Endothelial cell of umbilical vein (primary cell): Measurements from ENCODE around the gene TF. TPM values are rescaled to one million over a fixed set of nuclear protein-coding genes. Genes with fewer than 3 reads are reported as not detected.

Experiments
- BruUV-seq: library from RNA; stranded (reverse); fragments of 400-500 nt; replicated peaks from 2 replicates; lab custom pipeline; 2021; lab: Mats Ljungman, UMichigan
- CTCF ChIA-PET: fragments of 300-600, 350-600 bp; sonication (Branson Sonifier 250); formaldehyde crosslinking; loops from one replicate; lab custom pipeline; 2021; ENCODE audit warnings: antibody characterized with exemption, inconsistent platforms; lab: Charles Lee
- POLR2A ChIA-PET: fragments of 300-600, 350-600 bp; sonication (Branson Sonifier 250); formaldehyde crosslinking; loops from one replicate; lab custom pipeline; 2021; ENCODE audit warnings: antibody characterized with exemption, inconsistent platforms; lab: Charles Lee
- DNase-seq: peaks from one replicate; pipeline ENCODE4 v3.0.0-alpha.2; 2011; ENCODE audit warnings: low read depth, low spot score
- FAIRE-seq: peaks from 2 replicates; lab custom pipeline; 2011; peaks lifted over from hg19 to GRCh38; lab: Jason Lieb, UNC
- H2AFZ ChIP-seq: 2 replicates; pipeline ENCODE4 v1.6.0; 2012; ENCODE audit warnings: low read depth, low read length, control low read depth, inconsistent platforms
- H3K27ac ChIP-seq: 2 replicates; pipeline ENCODE4 v1.5.1; 2011; ENCODE audit warnings: low read depth, mild to moderate bottlenecking, control low read depth, low read length, moderate library complexity; ENCODE audit not compliant: insufficient read depth
- H3K27me3 ChIP-seq, 2 experiments: 2 replicates each; pipeline versions ENCODE4 v1.6.0 to v1.6.1; 2011; ENCODE audit warnings: low read length in 2 of 2, mixed read lengths in 1 of 2; ENCODE audit not compliant: control insufficient read depth in 2 of 2, insufficient read depth in 2 of 2
- H3K36me3 ChIP-seq, 2 experiments: 2 replicates in 1 of 2; 3 replicates in 1 of 2; pipeline ENCODE4 v1.5.1; 2011; ENCODE audit warnings: low read length in 2 of 2, mild to moderate bottlenecking in 1 of 2, moderate library complexity in 1 of 2; ENCODE audit not compliant: control insufficient read depth in 2 of 2, insufficient read depth in 2 of 2; ENCODE audit errors: extremely low read depth in 1 of 2
- H3K4me1 ChIP-seq: 3 replicates; pipeline ENCODE4 v1.5.1; 2011; ENCODE audit warnings: mild to moderate bottlenecking, low read length; ENCODE audit not compliant: control insufficient read depth, insufficient read depth; ENCODE audit errors: extremely low read depth
- H3K4me2 ChIP-seq: 2 replicates; pipeline ENCODE4 v1.6.1; 2011; ENCODE audit warnings: low read length, control low read depth, mixed read lengths; ENCODE audit not compliant: insufficient read depth
- H3K4me3 ChIP-seq, 3 experiments: fragments of 200-600 bp in 1 of 3; sonication (generic), shearing (Covaris generic) in 1 of 3; replicated peaks in 1 of 3; 2 replicates each; pipeline ENCODE4 v1.5.1; 2011 to 2016; ENCODE audit warnings: control low read depth in 3 of 3, low read length in 3 of 3, mild to moderate bottlenecking in 2 of 3, inconsistent platforms in 1 of 3, low read depth in 1 of 3, moderate library complexity in 1 of 3; ENCODE audit not compliant: insufficient read depth in 1 of 3
- H3K79me2 ChIP-seq: 2 replicates; pipeline ENCODE4 v1.6.0; 2012; ENCODE audit warnings: low read length, inconsistent platforms; ENCODE audit not compliant: control insufficient read depth, insufficient read depth
- H3K9ac ChIP-seq: replicated peaks from 2 replicates; pipeline ENCODE3; 2011; ENCODE audit warnings: low read length, control low read depth; ENCODE audit not compliant: insufficient read depth; ENCODE audit errors: extremely low read depth
- H3K9me1 ChIP-seq: replicated peaks from 3 replicates; pipeline ENCODE4 v1.6.0; 2011; ENCODE audit warnings: mild to moderate bottlenecking, low read length; ENCODE audit not compliant: control insufficient read depth, insufficient read depth; ENCODE audit errors: extremely low read depth
- H3K9me3 ChIP-seq: replicated peaks from 2 replicates; pipeline ENCODE4 v1.5.1; 2012; ENCODE audit warnings: low read length, inconsistent platforms; ENCODE audit not compliant: control insufficient read depth, insufficient read depth
- H4K20me1 ChIP-seq: replicated peaks from 2 replicates; pipeline ENCODE3; 2011; ENCODE audit warnings: mild to moderate bottlenecking, low read length; ENCODE audit not compliant: control insufficient read depth, insufficient read depth; ENCODE audit errors: extremely low read depth
- EZH2 ChIP-seq: IDR thresholded peaks from 2 replicates; pipeline ENCODE4 v1.6.1; 2012; ENCODE audit warnings: borderline replicate concordance, low read depth, mild to moderate bottlenecking, moderate library complexity, low read length, inconsistent platforms; ENCODE audit not compliant: severe bottlenecking
- FOS ChIP-seq: IDR thresholded peaks from 2 replicates; pipeline ENCODE4 v1.6.1; 2011; ENCODE audit warnings: mild to moderate bottlenecking, low read length, moderate library complexity, borderline replicate concordance; ENCODE audit not compliant: insufficient read depth
- GATA2 ChIP-seq: IDR thresholded peaks from 2 replicates; pipeline ENCODE4 v1.7.0; 2011; ENCODE audit warnings: low read depth, mild to moderate bottlenecking, moderate library complexity, mixed read lengths, low read length; ENCODE audit not compliant: insufficient read length, insufficient read depth
- JUN ChIP-seq: IDR thresholded peaks from 2 replicates; pipeline ENCODE4 v1.6.1; 2011; ENCODE audit warnings: borderline replicate concordance, low read depth; ENCODE audit not compliant: insufficient read length, insufficient read depth
- MAX ChIP-seq: IDR thresholded peaks from 2 replicates; pipeline ENCODE4 v1.6.1; 2011; ENCODE audit not compliant: insufficient read depth, insufficient read length
- MYC ChIP-seq: IDR thresholded peaks from one replicate; pipeline ENCODE4 v1.6.1; 2011; ENCODE audit warnings: mild to moderate bottlenecking, low read depth, low read length
- POLR2A ChIP-seq: IDR thresholded peaks from 2 replicates; pipeline ENCODE4 v1.6.1; 2012; ENCODE audit warnings: low read depth, mild to moderate bottlenecking, control low read depth, low read length
- POLR2AphosphoS5 ChIP-seq: IDR thresholded peaks from 2 replicates; pipeline ENCODE4 v1.6.1; 2012; ENCODE audit warnings: low read depth, mild to moderate bottlenecking, control low read depth, low read length, moderate library complexity; ENCODE audit not compliant: insufficient read depth
- dilution Hi-C: fragments of 300-500 bp; cut with MboI; formaldehyde crosslinking; loops from one replicate; pipeline ENCODE4 v1.15.0; 2019; ENCODE audit warnings: low sequenced_read_pairs; ENCODE audit not compliant: extremely low pct_ligation_motif_present
- intact Hi-C: fragments of 100-400 bp; cut with micrococcal nuclease; formaldehyde crosslinking; loops from one replicate; pipeline ENCODE4 v1.10.0; 2022
- polyA plus RNA-seq, 4 experiments: library from polyadenylated mRNA; depleted of rRNA in 3 of 4; stranded (reverse) in 3 of 4; unstranded in 1 of 4; fragments of >200 nt; gene quantifications; 2 replicates each; pipeline versions ENCODE4 v1.2.1 to v1.2.3, GENCODE V29; 2011 to 2012; ENCODE audit warnings: missing spikeins in 1 of 4
- total RNA-seq: library from RNA; stranded (reverse); gene quantifications from 2 replicates; pipeline ENCODE4 v1.2.3, GENCODE V29; 2021
- TF ChIP-seq, protein P1 (sequence below), 2 donors: IDR thresholded peaks; 1 replicate in 1 of 2; 2 replicates in 1 of 2; pipeline ENCODE4 v1.5.1; 2011; ENCODE audit warnings: low read length in 2 of 2, mild to moderate bottlenecking in 2 of 2, moderate library complexity in 2 of 2, control low read depth in 1 of 2, inconsistent platforms in 1 of 2, low read depth in 1 of 2; ENCODE audit not compliant: insufficient read depth in 1 of 2; ENCODE audit errors: extremely low read depth in 1 of 2

Gene TF
- total and polyA plus RNA-seq, 2 donors (not counting 3 experiments of a cell fraction or from before 2014, with no cell fraction given), result 0.32 to 0.69 TPM

GRCh38 chr3:133706033-133706432 is 40.2 kb upstream of the TF start:
- no peaks in the 10 kb centered on the region for H3K9me1 ChIP-seq
- dilution Hi-C loops (no loop called here), intact Hi-C loops (no loop called here)
- no peak overlapping the region for H3K9ac ChIP-seq
- no peak for DNase-seq
- H3K4me3 ChIP-seq, result no peak overlapping the region
- ChIA-PET CTCF (no interaction called here), POLR2A (no interaction called here)
- H3K36me3 ChIP-seq, result no peaks in the 10 kb centered on the region
- no peak overlapping the region for H3K4me2 ChIP-seq
- H2AFZ ChIP-seq, result no peak overlapping the region
- H3K79me2 ChIP-seq, result no peaks in the 10 kb centered on the region
- peaks cover 11 to 16% of the 10 kb centered on the region in 2 experiments for H3K27me3 ChIP-seq
- FAIRE-seq, result no peak
- no peaks in the 10 kb centered on the region for H4K20me1 ChIP-seq
- H3K9me3 ChIP-seq, result no peaks in the 10 kb centered on the region
- H3K4me1 ChIP-seq, result no peaks in the 10 kb centered on the region
- H3K27ac ChIP-seq, result no peak overlapping the region
- BruUV-seq, result no TSS peak
- no peak for TF ChIP-seq POLR2A
- no peak for TF ChIP-seq POLR2AphosphoS5
- TF ChIP-seq, protein P1, sequence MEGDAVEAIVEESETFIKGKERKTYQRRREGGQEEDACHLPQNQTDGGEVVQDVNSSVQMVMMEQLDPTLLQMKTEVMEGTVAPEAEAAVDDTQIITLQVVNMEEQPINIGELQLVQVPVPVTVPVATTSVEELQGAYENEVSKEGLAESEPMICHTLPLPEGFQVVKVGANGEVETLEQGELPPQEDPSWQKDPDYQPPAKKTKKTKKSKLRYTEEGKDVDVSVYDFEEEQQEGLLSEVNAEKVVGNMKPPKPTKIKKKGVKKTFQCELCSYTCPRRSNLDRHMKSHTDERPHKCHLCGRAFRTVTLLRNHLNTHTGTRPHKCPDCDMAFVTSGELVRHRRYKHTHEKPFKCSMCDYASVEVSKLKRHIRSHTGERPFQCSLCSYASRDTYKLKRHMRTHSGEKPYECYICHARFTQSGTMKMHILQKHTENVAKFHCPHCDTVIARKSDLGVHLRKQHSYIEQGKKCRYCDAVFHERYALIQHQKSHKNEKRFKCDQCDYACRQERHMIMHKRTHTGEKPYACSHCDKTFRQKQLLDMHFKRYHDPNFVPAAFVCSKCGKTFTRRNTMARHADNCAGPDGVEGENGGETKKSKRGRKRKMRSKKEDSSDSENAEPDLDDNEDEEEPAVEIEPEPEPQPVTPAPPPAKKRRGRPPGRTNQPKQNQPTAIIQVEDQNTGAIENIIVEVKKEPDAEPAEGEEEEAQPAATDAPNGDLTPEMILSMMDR (IDR thresholded peaks at IDR 0.05; ENCODE audit: extremely low read depth in 1 of 2, insufficient read depth in 1 of 2, low read depth in 1 of 2, low read length in 2 of 2), result no peak
- no peak for TF ChIP-seq FOS
- no peak for TF ChIP-seq JUN
- TF ChIP-seq EZH2, result no peak
- no peak for TF ChIP-seq MYC
- TF ChIP-seq MAX, result no peak
- no peak for TF ChIP-seq GATA2
